Astrocyte (in vitro differentiated cells and primary cell): ENCODE measurements around the gene SLC12A3.

Source experiments
- EZH2 ChIP-seq: IDR thresholded peaks from 2 replicates; pipeline ENCODE4 v1.6.1; 2012; ENCODE audit warnings: mild to moderate bottlenecking, low read length, inconsistent platforms; ENCODE audit not compliant: insufficient read depth
- TF ChIP-seq, protein P1 (sequence below): IDR thresholded peaks from 2 replicates; pipeline ENCODE4 v1.5.1; 2011; ENCODE audit warnings: low read depth, mild to moderate bottlenecking, inconsistent platforms, low read length, moderate library complexity; ENCODE audit not compliant: insufficient read depth

GRCh38 chr16:56823081-56823733, 41.8 kb upstream of the SLC12A3 start:
- TF ChIP-seq EZH2: no peak
- TF ChIP-seq, protein P1, sequence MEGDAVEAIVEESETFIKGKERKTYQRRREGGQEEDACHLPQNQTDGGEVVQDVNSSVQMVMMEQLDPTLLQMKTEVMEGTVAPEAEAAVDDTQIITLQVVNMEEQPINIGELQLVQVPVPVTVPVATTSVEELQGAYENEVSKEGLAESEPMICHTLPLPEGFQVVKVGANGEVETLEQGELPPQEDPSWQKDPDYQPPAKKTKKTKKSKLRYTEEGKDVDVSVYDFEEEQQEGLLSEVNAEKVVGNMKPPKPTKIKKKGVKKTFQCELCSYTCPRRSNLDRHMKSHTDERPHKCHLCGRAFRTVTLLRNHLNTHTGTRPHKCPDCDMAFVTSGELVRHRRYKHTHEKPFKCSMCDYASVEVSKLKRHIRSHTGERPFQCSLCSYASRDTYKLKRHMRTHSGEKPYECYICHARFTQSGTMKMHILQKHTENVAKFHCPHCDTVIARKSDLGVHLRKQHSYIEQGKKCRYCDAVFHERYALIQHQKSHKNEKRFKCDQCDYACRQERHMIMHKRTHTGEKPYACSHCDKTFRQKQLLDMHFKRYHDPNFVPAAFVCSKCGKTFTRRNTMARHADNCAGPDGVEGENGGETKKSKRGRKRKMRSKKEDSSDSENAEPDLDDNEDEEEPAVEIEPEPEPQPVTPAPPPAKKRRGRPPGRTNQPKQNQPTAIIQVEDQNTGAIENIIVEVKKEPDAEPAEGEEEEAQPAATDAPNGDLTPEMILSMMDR: no peak
